Measurements from ENCODE around the gene SKAP1.
"Not testable (repeated sequence)": the region's sequence is repeated elsewhere in the genome, so short reads cannot be mapped to it uniquely, and the experiment has no call there.

The SKAP1 gene

GRCh38 chr17:48432820-48433775, 3.1 kb upstream of the SKAP1 start:
- H3K36me3 ChIP-seq (ENCODE audit: control insufficient read depth, insufficient read depth, low read length, severe bottlenecking) = no peaks in the 10 kb centered on the region
- no peaks in the 10 kb centered on the region for H3K9me3 ChIP-seq (ENCODE audit: control insufficient read depth, low read length)
- no peak for DNase-seq (ENCODE audit: low read depth)
- peaks cover 69% of the 10 kb centered on the region for H3K27me3 ChIP-seq (replicated peaks; ENCODE audit: control insufficient read depth, insufficient read depth, low read length)
- no peak overlapping the region for H3K4me3 ChIP-seq (ENCODE audit: low read length)
- no peaks in the 10 kb centered on the region for H3K4me1 ChIP-seq (ENCODE audit: control insufficient read depth, insufficient read depth, low read length)
- H3K9ac ChIP-seq (ENCODE audit: low read length) = no peak overlapping the region

- Histone ChIP-seq H3K4me1 (ENCODE audit: control insufficient read depth, insufficient read depth, low read length) (no peaks in the 10 kb centered on the region), H3K27me3 (replicated peaks; ENCODE audit: control insufficient read depth, insufficient read depth, low read length) (peaks cover 47% of the 10 kb centered on the region), H3K9ac (ENCODE audit: low read length) (no peak overlapping the region), H3K9me3 (ENCODE audit: control insufficient read depth, low read length) (no peaks in the 10 kb centered on the region), H3K4me3 (ENCODE audit: low read length) (no peak overlapping the region), H3K36me3 (ENCODE audit: control insufficient read depth, insufficient read depth, low read length, severe bottlenecking) (no peaks in the 10 kb centered on the region)
- no peak for DNase-seq (ENCODE audit: low read depth)
Measured at GRCh38 chr17:48429156-48429555, 858 bp downstream of the SKAP1 start.

GRCh38 chr17:48427598-48427997, 2.4 kb downstream of the SKAP1 start:
- Histone ChIP-seq H3K4me1 (ENCODE audit: control insufficient read depth, insufficient read depth, low read length) (no peaks in the 10 kb centered on the region), H3K27me3 (replicated peaks; ENCODE audit: control insufficient read depth, insufficient read depth, low read length) (peaks cover 32% of the 10 kb centered on the region), H3K9me3 (ENCODE audit: control insufficient read depth, low read length) (no peaks in the 10 kb centered on the region), H3K4me3 (ENCODE audit: low read length) (no peak overlapping the region), H3K36me3 (ENCODE audit: control insufficient read depth, insufficient read depth, low read length, severe bottlenecking) (no peaks in the 10 kb centered on the region), H3K9ac (ENCODE audit: low read length) (no peak overlapping the region)
- DNase-seq (ENCODE audit: low read depth) = no peak

- no peaks in the 10 kb centered on the region for H3K9me3 ChIP-seq (ENCODE audit: control insufficient read depth, low read length)
- H3K36me3 ChIP-seq (ENCODE audit: control insufficient read depth, insufficient read depth, low read length, severe bottlenecking) = no peaks in the 10 kb centered on the region
- H3K4me3 ChIP-seq (ENCODE audit: low read length) = no peak overlapping the region
- no peak for DNase-seq (ENCODE audit: low read depth)
- no peak overlapping the region for H3K9ac ChIP-seq (ENCODE audit: low read length)
- peaks cover 27% of the 10 kb centered on the region for H3K27me3 ChIP-seq (replicated peaks; ENCODE audit: control insufficient read depth, insufficient read depth, low read length)
- H3K4me1 ChIP-seq (ENCODE audit: control insufficient read depth, insufficient read depth, low read length) = no peaks in the 10 kb centered on the region
Measured at GRCh38 chr17:48426761-48427500, 3.1 kb downstream of the SKAP1 start.

- Histone ChIP-seq H3K27me3 (replicated peaks; ENCODE audit: control insufficient read depth, insufficient read depth, low read length) (peaks cover 19% of the 10 kb centered on the region), H3K9me3 (ENCODE audit: control insufficient read depth, low read length) (no peaks in the 10 kb centered on the region), H3K4me3 (ENCODE audit: low read length) (no peak overlapping the region), H3K36me3 (ENCODE audit: control insufficient read depth, insufficient read depth, low read length, severe bottlenecking) (no peaks in the 10 kb centered on the region), H3K9ac (ENCODE audit: low read length) (no peak overlapping the region), H3K4me1 (ENCODE audit: control insufficient read depth, insufficient read depth, low read length) (no peaks in the 10 kb centered on the region)
- DNase-seq (ENCODE audit: low read depth) = no peak
Measured at GRCh38 chr17:48426019-48426665, 3.9 kb downstream of the SKAP1 start.

GRCh38 chr17:48422060-48422459, 8.0 kb downstream of the SKAP1 start:
- H3K9ac ChIP-seq (ENCODE audit: low read length); DNase-seq (ENCODE audit: low read depth); H3K9me3 ChIP-seq (ENCODE audit: control insufficient read depth, low read length); H3K4me3 ChIP-seq (ENCODE audit: low read length); H3K27me3 ChIP-seq (replicated peaks; ENCODE audit: control insufficient read depth, insufficient read depth, low read length); H3K36me3 ChIP-seq (ENCODE audit: control insufficient read depth, insufficient read depth, low read length, severe bottlenecking); H3K4me1 ChIP-seq (ENCODE audit: control insufficient read depth, insufficient read depth, low read length): not testable (repeated sequence)

GRCh38 chr17:48420823-48421222, 9.2 kb downstream of the SKAP1 start:
- no peak for DNase-seq (ENCODE audit: low read depth)
- Histone ChIP-seq H3K4me1 (ENCODE audit: control insufficient read depth, insufficient read depth, low read length) (no peaks in the 10 kb centered on the region), H3K36me3 (ENCODE audit: control insufficient read depth, insufficient read depth, low read length, severe bottlenecking) (no peaks in the 10 kb centered on the region), H3K4me3 (ENCODE audit: low read length) (no peak overlapping the region), H3K9ac (ENCODE audit: low read length) (no peak overlapping the region), H3K9me3 (ENCODE audit: control insufficient read depth, low read length) (no peaks in the 10 kb centered on the region), H3K27me3 (replicated peaks; ENCODE audit: control insufficient read depth, insufficient read depth, low read length) (peaks cover under 1% of the 10 kb centered on the region)

GRCh38 chr17:48416971-48417370, 13.0 kb downstream of the SKAP1 start:
- Histone ChIP-seq H3K27me3 (replicated peaks; ENCODE audit: control insufficient read depth, insufficient read depth, low read length) (peaks cover 5% of the 10 kb centered on the region), H3K9me3 (ENCODE audit: control insufficient read depth, low read length) (no peaks in the 10 kb centered on the region), H3K9ac (ENCODE audit: low read length) (no peak overlapping the region), H3K4me1 (ENCODE audit: control insufficient read depth, insufficient read depth, low read length) (no peaks in the 10 kb centered on the region), H3K36me3 (ENCODE audit: control insufficient read depth, insufficient read depth, low read length, severe bottlenecking) (no peaks in the 10 kb centered on the region), H3K4me3 (ENCODE audit: low read length) (no peak overlapping the region)
- DNase-seq (ENCODE audit: low read depth) = no peak

GRCh38 chr17:48413613-48414405, 16.2 kb downstream of the SKAP1 start:
- no peak overlapping the region for H3K4me3 ChIP-seq (ENCODE audit: low read length)
- DNase-seq (ENCODE audit: low read depth) = no peak
- no peaks in the 10 kb centered on the region for H3K4me1 ChIP-seq (ENCODE audit: control insufficient read depth, insufficient read depth, low read length)
- H3K9ac ChIP-seq (ENCODE audit: low read length) = no peak overlapping the region
- no peaks in the 10 kb centered on the region for H3K9me3 ChIP-seq (ENCODE audit: control insufficient read depth, low read length)
- H3K27me3 ChIP-seq (replicated peaks; ENCODE audit: control insufficient read depth, insufficient read depth, low read length) = peaks cover 5% of the 10 kb centered on the region
- H3K36me3 ChIP-seq (ENCODE audit: control insufficient read depth, insufficient read depth, low read length, severe bottlenecking) = no peaks in the 10 kb centered on the region

- no peak overlapping the region for H3K4me3 ChIP-seq (ENCODE audit: low read length)
- no peaks in the 10 kb centered on the region for H3K9me3 ChIP-seq (ENCODE audit: control insufficient read depth, low read length)
- H3K4me1 ChIP-seq (ENCODE audit: control insufficient read depth, insufficient read depth, low read length) = no peaks in the 10 kb centered on the region
- no peak for DNase-seq (ENCODE audit: low read depth)
- H3K36me3 ChIP-seq (ENCODE audit: control insufficient read depth, insufficient read depth, low read length, severe bottlenecking) = no peaks in the 10 kb centered on the region
- peaks cover 5% of the 10 kb centered on the region for H3K27me3 ChIP-seq (replicated peaks; ENCODE audit: control insufficient read depth, insufficient read depth, low read length)
- no peak overlapping the region for H3K9ac ChIP-seq (ENCODE audit: low read length)
Measured at GRCh38 chr17:48412841-48413240, 17.2 kb downstream of the SKAP1 start.

All from adipocyte (in vitro differentiated cells).